Dendritic cell treated with granulocyte-macrophage colony-stimulating factor and Interleukin-4, amounts not matched to agents 40 ng/mL and 50 ng/mL, for 4 days (primary cell): ENCODE results near the gene PRELP.

ENCODE experiments used
- H3K27ac Mint-ChIP-seq: one replicate; pipeline ENCODE4 v1.8.0; 2022; ENCODE audit warnings: mild to moderate bottlenecking, mixed read lengths
- H3K27me3 Mint-ChIP-seq: one replicate; pipeline ENCODE4 v1.8.0; 2022; ENCODE audit warnings: mild to moderate bottlenecking, mixed read lengths
- H3K36me3 Mint-ChIP-seq: one replicate; pipeline ENCODE4 v1.8.0; 2022; ENCODE audit warnings: low read depth, mixed read lengths
- H3K4me1 Mint-ChIP-seq: one replicate; pipeline ENCODE4 v1.8.0; 2022; ENCODE audit warnings: low read depth, mixed read lengths
- H3K4me3 Mint-ChIP-seq: one replicate; pipeline ENCODE4 v1.8.0; 2022; ENCODE audit warnings: mild to moderate bottlenecking, moderate library complexity, mixed read lengths
- H3K9me3 Mint-ChIP-seq: one replicate; pipeline ENCODE4 v1.8.0; 2022; ENCODE audit warnings: mixed read lengths
- intact Hi-C: fragments of 100-400 bp; cut with micrococcal nuclease; formaldehyde crosslinking; loops from one replicate; pipeline ENCODE4 v1.15.0; 2022

Gene PRELP

GRCh38 chr1:203493901-203494300 is 18.3 kb downstream of the PRELP start, which contains the start of gene OPTC:
TSS of gene OPTC (plus strand) at chr1:203494153. CDS start at chr1:203496006, 1,853 bp downstream.
- peak within 1 kb of the TSS; percentile 7 for H3K27ac Mint-ChIP-seq
- H3K9me3 Mint-ChIP-seq: no peaks in the 10 kb centered on the region
- intact Hi-C loops: no loop called here
- peaks cover 13% of the 10 kb centered on the region for H3K27me3 Mint-ChIP-seq
- no peaks in the 10 kb centered on the region for H3K4me1 Mint-ChIP-seq
- no peak within 1 kb of the TSS for H3K4me3 Mint-ChIP-seq
- H3K36me3 Mint-ChIP-seq: no peaks in the 10 kb centered on the region

- H3K9me3 Mint-ChIP-seq: no peaks in the 10 kb centered on the region
- peaks cover 12% of the 10 kb centered on the region for H3K27me3 Mint-ChIP-seq
- H3K36me3 Mint-ChIP-seq: no peaks in the 10 kb centered on the region
- intact Hi-C loops: no loop called here
- no peaks in the 10 kb centered on the region for H3K4me1 Mint-ChIP-seq
- no peak overlapping the region for H3K27ac Mint-ChIP-seq
- H3K4me3 Mint-ChIP-seq: no peak overlapping the region
Measured at GRCh38 chr1:203495845-203496244, 20.2 kb downstream of the PRELP start.

- intact Hi-C loops: no loop called here
- H3K36me3 Mint-ChIP-seq: no peaks in the 10 kb centered on the region
- no peaks in the 10 kb centered on the region for H3K4me1 Mint-ChIP-seq
- H3K9me3 Mint-ChIP-seq: no peaks in the 10 kb centered on the region
- H3K27me3 Mint-ChIP-seq: peaks cover 7% of the 10 kb centered on the region
- no peak overlapping the region for H3K27ac Mint-ChIP-seq
- H3K4me3 Mint-ChIP-seq: no peak overlapping the region
Measured at GRCh38 chr1:203497269-203497777, 21.7 kb downstream of the PRELP start.

- Mint-ChIP-seq H3K27me3 (peaks cover 18% of the 10 kb centered on the region), H3K9me3 (no peaks in the 10 kb centered on the region), H3K27ac (no peak overlapping the region), H3K4me3 (no peak overlapping the region), H3K4me1 (no peaks in the 10 kb centered on the region), H3K36me3 (no peaks in the 10 kb centered on the region)
- intact Hi-C loops: no loop called here
Measured at GRCh38 chr1:203499643-203500278, 24.2 kb downstream of the PRELP start.

DNA sequence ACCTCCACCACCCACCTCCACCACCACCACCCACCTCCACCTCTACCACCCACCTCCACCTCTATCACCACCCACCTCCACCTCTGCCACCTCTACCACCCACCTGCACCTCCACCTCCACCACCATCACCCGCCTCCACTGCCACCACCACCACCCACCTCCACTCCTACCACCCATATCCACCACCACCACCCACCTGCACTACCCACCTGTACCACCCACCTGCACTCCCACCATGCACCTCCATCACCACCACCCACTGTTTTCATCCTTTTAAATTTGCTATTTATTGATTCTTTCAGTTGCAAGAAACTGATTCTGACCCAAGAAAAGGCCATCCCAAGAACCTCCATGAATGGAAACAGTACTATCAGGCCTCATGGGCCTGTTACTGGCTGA is 24.7 kb downstream of the PRELP start:
- H3K36me3 Mint-ChIP-seq: no peaks in the 10 kb centered on the region
- peaks cover 18% of the 10 kb centered on the region for H3K27me3 Mint-ChIP-seq
- no peaks in the 10 kb centered on the region for H3K9me3 Mint-ChIP-seq
- H3K4me1 Mint-ChIP-seq: no peaks in the 10 kb centered on the region
- no peak overlapping the region for H3K27ac Mint-ChIP-seq
- intact Hi-C loops: no loop called here
- H3K4me3 Mint-ChIP-seq: no peak overlapping the region

GRCh38 chr1:203503836-203504235 is 28.2 kb downstream of the PRELP start:
- Mint-ChIP-seq H3K4me1 (peaks cover 5% of the 10 kb centered on the region), H3K36me3 (no peaks in the 10 kb centered on the region), H3K27me3 (peaks cover 16% of the 10 kb centered on the region), H3K27ac (no peak overlapping the region), H3K4me3 (no peak overlapping the region), H3K9me3 (no peaks in the 10 kb centered on the region)
- intact Hi-C loops: loop anchor here (1.0 to 2.0 kb wide), 3 partner anchors 135 to 273 kb away; no protein-coding TSS in a partner anchor

GRCh38 chr1:203504400-203505250 is 29.0 kb downstream of the PRELP start:
- H3K27me3 Mint-ChIP-seq: peaks cover 16% of the 10 kb centered on the region
- H3K4me1 Mint-ChIP-seq: peaks cover 8% of the 10 kb centered on the region
- H3K9me3 Mint-ChIP-seq: no peaks in the 10 kb centered on the region
- intact Hi-C loops: loop anchor here (1.0 to 2.0 kb wide), 3 partner anchors 134 to 272 kb away; no protein-coding TSS in a partner anchor
- H3K36me3 Mint-ChIP-seq: no peaks in the 10 kb centered on the region
- H3K27ac Mint-ChIP-seq: no peak overlapping the region
- H3K4me3 Mint-ChIP-seq: no peak overlapping the region

DNA sequence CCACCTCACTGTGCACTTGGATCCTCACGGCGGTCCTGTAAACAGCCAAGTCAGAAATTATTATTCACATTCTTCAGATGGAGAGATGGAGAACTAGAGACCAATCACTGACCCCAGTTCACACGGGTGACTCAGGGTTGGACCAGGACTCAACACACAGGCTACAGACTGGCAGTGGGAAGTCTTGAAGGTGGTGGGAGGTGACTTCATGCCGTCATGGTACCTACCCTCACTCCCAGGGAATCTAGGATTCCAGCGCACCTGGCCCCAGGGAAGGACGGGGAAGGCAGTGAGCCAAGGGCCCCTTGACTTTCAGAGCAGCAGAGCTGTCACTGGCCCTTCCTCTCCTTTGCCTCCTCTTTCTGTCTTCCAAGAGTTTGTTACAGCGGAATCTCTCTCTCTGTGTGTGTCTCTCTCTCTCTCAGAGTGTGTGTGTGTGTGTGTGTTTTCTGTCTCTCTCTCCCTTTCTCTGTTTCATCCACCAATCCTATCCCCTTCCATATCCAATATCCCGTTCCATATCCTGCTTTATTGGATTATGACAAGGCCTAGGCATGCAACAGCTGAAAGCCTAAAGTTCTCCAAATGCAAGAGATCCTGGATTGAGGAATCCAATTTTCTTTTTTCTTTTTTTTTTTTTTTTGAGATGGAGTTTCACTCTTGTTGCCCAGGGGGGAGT is 30.1 kb downstream of the PRELP start:
- Mint-ChIP-seq H3K4me1 (peaks cover 8% of the 10 kb centered on the region), H3K9me3 (no peaks in the 10 kb centered on the region), H3K36me3 (no peaks in the 10 kb centered on the region), H3K27me3 (peaks cover 16% of the 10 kb centered on the region), H3K27ac (no peak overlapping the region), H3K4me3 (no peak overlapping the region)
- intact Hi-C loops: loop anchor here (2.0 kb wide), 2 partner anchors 133 to 271 kb away; no protein-coding TSS in a partner anchor

GRCh38 chr1:203506858-203507626 is 31.4 kb downstream of the PRELP start:
- peaks cover 16% of the 10 kb centered on the region for H3K27me3 Mint-ChIP-seq
- peaks cover 15% of the 10 kb centered on the region for H3K4me1 Mint-ChIP-seq
- no peak overlapping the region for H3K27ac Mint-ChIP-seq
- no peak overlapping the region for H3K4me3 Mint-ChIP-seq
- H3K9me3 Mint-ChIP-seq: no peaks in the 10 kb centered on the region
- H3K36me3 Mint-ChIP-seq: no peaks in the 10 kb centered on the region
- intact Hi-C loops: no loop called here

- peaks cover 22% of the 10 kb centered on the region for H3K4me1 Mint-ChIP-seq
- H3K9me3 Mint-ChIP-seq: no peaks in the 10 kb centered on the region
- no peaks in the 10 kb centered on the region for H3K36me3 Mint-ChIP-seq
- H3K27ac Mint-ChIP-seq: no peak overlapping the region
- H3K27me3 Mint-ChIP-seq: peaks cover 10% of the 10 kb centered on the region
- intact Hi-C loops: no loop called here
- no peak overlapping the region for H3K4me3 Mint-ChIP-seq
Measured at GRCh38 chr1:203507759-203508158, 32.2 kb downstream of the PRELP start.

DNA sequence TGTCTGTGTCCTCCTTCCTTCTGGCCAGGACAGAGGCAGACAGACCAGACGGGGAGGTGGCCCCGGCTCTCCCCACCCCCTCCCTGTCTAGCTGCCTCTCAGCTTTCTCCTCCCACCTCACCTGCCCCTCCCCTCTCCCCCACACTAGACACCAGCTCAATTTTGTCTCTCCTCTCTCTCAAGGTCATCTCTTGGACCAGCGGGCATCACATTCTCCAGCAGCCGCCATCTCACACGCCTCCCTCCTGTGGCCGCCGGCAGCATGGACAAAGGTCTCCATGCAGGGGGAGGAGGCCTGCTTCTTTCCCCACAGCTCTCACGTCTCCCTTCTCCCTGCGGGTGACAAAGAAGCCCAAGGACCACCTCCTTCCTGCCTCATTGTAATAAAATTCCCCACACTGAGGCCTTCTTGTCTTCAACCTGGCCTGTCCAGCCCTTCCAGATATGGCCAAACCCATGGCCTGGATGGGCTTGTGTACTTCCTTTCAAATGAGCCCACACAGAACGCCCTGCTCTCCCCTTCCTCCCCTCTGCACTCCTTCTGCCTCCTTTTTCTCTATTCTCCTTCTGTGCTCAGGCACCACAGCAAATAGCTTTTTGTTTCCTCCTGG is 33.0 kb downstream of the PRELP start:
- H3K4me1 Mint-ChIP-seq: peaks cover 30% of the 10 kb centered on the region
- H3K9me3 Mint-ChIP-seq: no peaks in the 10 kb centered on the region
- H3K4me3 Mint-ChIP-seq: no peak overlapping the region
- no peaks in the 10 kb centered on the region for H3K36me3 Mint-ChIP-seq
- intact Hi-C loops: no loop called here
- peaks cover 4% of the 10 kb centered on the region for H3K27me3 Mint-ChIP-seq
- H3K27ac Mint-ChIP-seq: peak overlapping the region; percentile 10

- peaks cover 36% of the 10 kb centered on the region for H3K4me1 Mint-ChIP-seq
- intact Hi-C loops: no loop called here
- H3K27ac Mint-ChIP-seq: peak overlapping the region; percentile 10
- H3K36me3 Mint-ChIP-seq: no peaks in the 10 kb centered on the region
- H3K4me3 Mint-ChIP-seq: no peak overlapping the region
- peaks cover 5% of the 10 kb centered on the region for H3K27me3 Mint-ChIP-seq
- H3K9me3 Mint-ChIP-seq: no peaks in the 10 kb centered on the region
Measured at GRCh38 chr1:203509135-203509534, 33.5 kb downstream of the PRELP start.

DNA sequence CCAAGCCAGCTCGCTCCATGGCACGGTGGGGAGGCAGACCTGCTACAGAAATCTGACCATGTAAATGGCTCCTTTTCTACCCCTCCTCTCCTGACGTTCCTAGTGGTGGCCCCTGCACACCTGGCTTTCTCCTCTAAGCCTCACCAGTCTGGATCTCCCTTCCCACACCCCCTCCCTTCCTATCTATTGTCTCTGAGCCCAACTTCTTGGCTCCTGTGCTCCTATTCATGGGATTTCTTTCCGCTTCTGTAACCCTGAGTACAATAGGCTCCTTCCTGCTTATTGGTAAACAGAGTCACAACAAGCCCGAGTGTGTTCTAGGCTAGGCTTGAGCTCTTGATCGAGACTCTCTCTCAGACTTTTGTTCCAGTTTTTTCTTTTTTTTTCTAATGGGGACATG is 35.9 kb downstream of the PRELP start:
- H3K9me3 Mint-ChIP-seq: no peaks in the 10 kb centered on the region

More for the DNA sequence above, 35.9 kb downstream of the PRELP start:
- H3K27ac Mint-ChIP-seq: no peak overlapping the region
- peaks cover 50% of the 10 kb centered on the region for H3K4me1 Mint-ChIP-seq
- no peak overlapping the region for H3K4me3 Mint-ChIP-seq
- intact Hi-C loops: no loop called here
- peaks cover 16% of the 10 kb centered on the region for H3K27me3 Mint-ChIP-seq
- H3K36me3 Mint-ChIP-seq: no peaks in the 10 kb centered on the region
